Rectal smooth muscle tissue (tissue), 1 donor: ENCODE measurements around the gene DISP2.
A peak's percentile ranks its signal among the peaks of the same experiment; 100 is the strongest.

ENCODE experiments used
- H3K27ac ChIP-seq: one replicate; pipeline ENCODE4 v1.7.0; 2013; ENCODE audit warnings: low read depth, low read length, inconsistent platforms
- H3K27me3 ChIP-seq: one replicate; pipeline ENCODE4 v1.7.0; 2013; ENCODE audit warnings: low read length; ENCODE audit not compliant: control insufficient read depth, insufficient read depth
- H3K36me3 ChIP-seq: one replicate; pipeline ENCODE4 v1.7.0; 2013; ENCODE audit warnings: low read length; ENCODE audit not compliant: control insufficient read depth, insufficient read depth
- H3K4me1 ChIP-seq: one replicate; pipeline ENCODE4 v1.7.0; 2013; ENCODE audit warnings: low read length; ENCODE audit not compliant: control insufficient read depth, insufficient read depth
- H3K4me3 ChIP-seq: one replicate; pipeline ENCODE4 v1.7.0; 2013; ENCODE audit warnings: low read length
- H3K9ac ChIP-seq: one replicate; pipeline ENCODE4 v1.7.0; 2013; ENCODE audit warnings: low read length

DISP2 gene

GRCh38 chr15:40331026-40331425 lies 27.0 kb upstream of the DISP2 start:
- H3K36me3 ChIP-seq: peaks cover 4% of the 10 kb centered on the region
- peak overlapping the region; percentile 98 for H3K27ac ChIP-seq
- no peak overlapping the region for H3K4me3 ChIP-seq
- no peak overlapping the region for H3K9ac ChIP-seq
- peaks cover 70% of the 10 kb centered on the region for H3K4me1 ChIP-seq
- H3K27me3 ChIP-seq: no peaks in the 10 kb centered on the region

GRCh38 chr15:40331637-40332036 lies 26.4 kb upstream of the DISP2 start:
- Histone ChIP-seq H3K27ac (peak overlapping the region; percentile 98), H3K27me3 (no peaks in the 10 kb centered on the region)

GRCh38 chr15:40332113-40332781 lies 25.8 kb upstream of the DISP2 start:
- Histone ChIP-seq H3K9ac (no peak overlapping the region), H3K27ac (peak overlapping the region; percentile 98), H3K4me3 (no peak overlapping the region), H3K27me3 (no peaks in the 10 kb centered on the region), H3K4me1 (peaks cover 69% of the 10 kb centered on the region), H3K36me3 (peaks cover 7% of the 10 kb centered on the region)

More at GRCh38 chr15:40331637-40332036, 26.4 kb upstream of the DISP2 start:
- H3K4me3 ChIP-seq: no peak overlapping the region
- no peak overlapping the region for H3K9ac ChIP-seq
- peaks cover 71% of the 10 kb centered on the region for H3K4me1 ChIP-seq
- H3K36me3 ChIP-seq: peaks cover 7% of the 10 kb centered on the region

- peak overlapping the region; percentile 1 for H3K9ac ChIP-seq
- peak overlapping the region; percentile 98 for H3K27ac ChIP-seq
- peaks cover 72% of the 10 kb centered on the region for H3K4me1 ChIP-seq
- H3K27me3 ChIP-seq: no peaks in the 10 kb centered on the region
- peak overlapping the region; percentile 13 for H3K4me3 ChIP-seq
- H3K36me3 ChIP-seq: peaks cover 7% of the 10 kb centered on the region
These were observed 24.0 kb upstream of the DISP2 start for GRCh38 chr15:40333922-40334492.

- H3K4me1 ChIP-seq: peaks cover 73% of the 10 kb centered on the region
- H3K27ac ChIP-seq: peak overlapping the region; percentile 98
These were observed 23.5 kb upstream of the DISP2 start for GRCh38 chr15:40334541-40334940.

GRCh38 chr15:40334941-40335795 lies 22.9 kb upstream of the DISP2 start:
- Histone ChIP-seq H3K4me3 (no peak overlapping the region), H3K36me3 (peaks cover 7% of the 10 kb centered on the region), H3K4me1 (peaks cover 67% of the 10 kb centered on the region), H3K9ac (no peak overlapping the region), H3K27ac (peak overlapping the region; percentile 98), H3K27me3 (no peaks in the 10 kb centered on the region)

More at GRCh38 chr15:40334541-40334940, 23.5 kb upstream of the DISP2 start:
- H3K36me3 ChIP-seq: peaks cover 7% of the 10 kb centered on the region
- H3K4me3 ChIP-seq: no peak overlapping the region
- no peak overlapping the region for H3K9ac ChIP-seq
- H3K27me3 ChIP-seq: no peaks in the 10 kb centered on the region

- peak overlapping the region; percentile 98 for H3K27ac ChIP-seq
- no peak overlapping the region for H3K4me3 ChIP-seq
- no peak overlapping the region for H3K9ac ChIP-seq
- no peaks in the 10 kb centered on the region for H3K27me3 ChIP-seq
- H3K36me3 ChIP-seq: peaks cover 7% of the 10 kb centered on the region
- peaks cover 64% of the 10 kb centered on the region for H3K4me1 ChIP-seq
These were observed 21.9 kb upstream of the DISP2 start for GRCh38 chr15:40335938-40336743.

GRCh38 chr15:40336744-40337122 lies 21.3 kb upstream of the DISP2 start:
- peaks cover 63% of the 10 kb centered on the region for H3K4me1 ChIP-seq
- H3K36me3 ChIP-seq: peaks cover 7% of the 10 kb centered on the region
- peak overlapping the region; percentile 98 for H3K27ac ChIP-seq
- no peak overlapping the region for H3K4me3 ChIP-seq
- no peak overlapping the region for H3K9ac ChIP-seq
- no peaks in the 10 kb centered on the region for H3K27me3 ChIP-seq

GRCh38 chr15:40337597-40337996 lies 20.4 kb upstream of the DISP2 start:
- peak overlapping the region; percentile 98 for H3K27ac ChIP-seq
- peaks cover 7% of the 10 kb centered on the region for H3K36me3 ChIP-seq
- no peak overlapping the region for H3K9ac ChIP-seq
- peak overlapping the region; percentile 18 for H3K4me3 ChIP-seq
- no peaks in the 10 kb centered on the region for H3K27me3 ChIP-seq
- H3K4me1 ChIP-seq: peaks cover 58% of the 10 kb centered on the region

GRCh38 chr15:40338041-40338657 lies 19.9 kb upstream of the DISP2 start:
- Histone ChIP-seq H3K9ac (peak overlapping the region; percentile 14), H3K36me3 (peaks cover 7% of the 10 kb centered on the region), H3K27ac (peak overlapping the region; percentile 98), H3K4me3 (peak overlapping the region; percentile 63), H3K4me1 (peaks cover 59% of the 10 kb centered on the region), H3K27me3 (no peaks in the 10 kb centered on the region)

GRCh38 chr15:40338921-40339620 lies 18.9 kb upstream of the DISP2 start:
- Histone ChIP-seq H3K36me3 (peaks cover 7% of the 10 kb centered on the region), H3K4me3 (peak overlapping the region; percentile 63), H3K4me1 (peaks cover 59% of the 10 kb centered on the region), H3K27me3 (no peaks in the 10 kb centered on the region), H3K9ac (no peak overlapping the region), H3K27ac (peak overlapping the region; percentile 98)
